HG03575 (cell line): Measurements from ENCODE around the gene HENMT1.
"Not testable (repeated sequence)": the region's sequence is repeated elsewhere in the genome, so short reads cannot be mapped to it uniquely, and the experiment has no call there.

Experiments
- ATAC-seq: cut with Tn5 transposase; IDR thresholded peaks from one replicate; pipeline ENCODE4 v1.9.1; 2021; ENCODE audit not compliant: unreplicated experiment, insufficient number of reproducible peaks, low FRiP score; ENCODE audit errors: extremely low read depth

Gene HENMT1

GRCh38 chr1:108679586-108680213 is 18.8 kb upstream of the HENMT1 start:
- no peak for ATAC-seq

GRCh38 chr1:108678706-108679105 is 17.8 kb upstream of the HENMT1 start:
- ATAC-seq = no peak

- no peak for ATAC-seq
These were observed 10.2 kb upstream of the HENMT1 start for GRCh38 chr1:108671143-108671542.

- ATAC-seq = no peak
These were observed 9.4 kb upstream of the HENMT1 start for GRCh38 chr1:108670131-108670773.

GRCh38 chr1:108669679-108670078 is 8.8 kb upstream of the HENMT1 start:
- ATAC-seq = no peak

GRCh38 chr1:108668777-108669176 is 7.9 kb upstream of the HENMT1 start:
- no peak for ATAC-seq

GRCh38 chr1:108667422-108667821 is 6.5 kb upstream of the HENMT1 start:
- ATAC-seq = not testable (repeated sequence)

- ATAC-seq = no peak
These were observed 4.9 kb upstream of the HENMT1 start for GRCh38 chr1:108665771-108666170.

- no peak for ATAC-seq
These were observed 4.2 kb upstream of the HENMT1 start for GRCh38 chr1:108665067-108665466.

GRCh38 chr1:108664481-108664880 is 3.6 kb upstream of the HENMT1 start:
- ATAC-seq = no peak

- no peak for ATAC-seq
These were observed 2.2 kb upstream of the HENMT1 start for GRCh38 chr1:108663074-108663473.

GRCh38 chr1:108657356-108658080 is 3.4 kb downstream of the HENMT1 start:
- ATAC-seq = no peak

- no peak for ATAC-seq
These were observed 7.3 kb downstream of the HENMT1 start for GRCh38 chr1:108653431-108654105.

- no peak for ATAC-seq
These were observed 14.1 kb downstream of the HENMT1 start for GRCh38 chr1:108646648-108647269.

- no peak for ATAC-seq
These were observed 14.6 kb downstream of the HENMT1 start for GRCh38 chr1:108646265-108646647.

GRCh38 chr1:108645564-108646184 is 15.2 kb downstream of the HENMT1 start:
- ATAC-seq = no peak

GRCh38 chr1:108644984-108645383 is 15.9 kb downstream of the HENMT1 start:
- ATAC-seq = no peak

GRCh38 chr1:108643492-108644335 is 17.2 kb downstream of the HENMT1 start:
- no peak for ATAC-seq
